OCI-LY3 (cell line): Measurements from ENCODE around the gene DSCAM.

Experiments
- EZH2phosphoT487 ChIP-seq: fragments of 200-600 bp; shearing (Covaris generic); IDR thresholded peaks from 2 replicates; pipeline ENCODE4 v1.6.1; 2018; ENCODE audit warnings: antibody characterized with exemption, mixed run types, low read depth
- TF ChIP-seq, protein P1 (sequence below): fragments of 200-600, 300-600 bp; sonication (generic); IDR thresholded peaks from 2 replicates; pipeline ENCODE4 v1.5.1; 2014; ENCODE audit warnings: antibody characterized with exemption, low read length, low read depth

DNA sequence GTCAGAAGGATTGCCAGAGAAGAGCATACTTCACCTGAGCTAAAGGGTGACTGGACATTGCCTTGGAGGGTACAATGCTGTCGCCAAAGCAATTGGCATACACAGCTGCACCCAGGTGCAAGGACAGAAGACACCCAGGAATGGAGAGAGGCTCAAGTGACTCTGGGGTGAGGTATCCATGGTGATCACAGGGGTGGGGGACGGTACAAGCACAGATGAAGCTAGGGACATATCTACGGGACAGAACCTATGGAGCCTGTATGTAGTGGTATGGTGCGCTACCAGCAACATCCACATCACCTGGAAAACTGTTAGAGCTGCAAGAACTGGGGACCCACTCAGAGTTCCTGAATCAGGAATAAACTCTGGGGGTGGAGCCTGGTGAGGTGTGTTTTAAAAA is 693.6 kb downstream of the DSCAM start:
- TF ChIP-seq, protein P1, sequence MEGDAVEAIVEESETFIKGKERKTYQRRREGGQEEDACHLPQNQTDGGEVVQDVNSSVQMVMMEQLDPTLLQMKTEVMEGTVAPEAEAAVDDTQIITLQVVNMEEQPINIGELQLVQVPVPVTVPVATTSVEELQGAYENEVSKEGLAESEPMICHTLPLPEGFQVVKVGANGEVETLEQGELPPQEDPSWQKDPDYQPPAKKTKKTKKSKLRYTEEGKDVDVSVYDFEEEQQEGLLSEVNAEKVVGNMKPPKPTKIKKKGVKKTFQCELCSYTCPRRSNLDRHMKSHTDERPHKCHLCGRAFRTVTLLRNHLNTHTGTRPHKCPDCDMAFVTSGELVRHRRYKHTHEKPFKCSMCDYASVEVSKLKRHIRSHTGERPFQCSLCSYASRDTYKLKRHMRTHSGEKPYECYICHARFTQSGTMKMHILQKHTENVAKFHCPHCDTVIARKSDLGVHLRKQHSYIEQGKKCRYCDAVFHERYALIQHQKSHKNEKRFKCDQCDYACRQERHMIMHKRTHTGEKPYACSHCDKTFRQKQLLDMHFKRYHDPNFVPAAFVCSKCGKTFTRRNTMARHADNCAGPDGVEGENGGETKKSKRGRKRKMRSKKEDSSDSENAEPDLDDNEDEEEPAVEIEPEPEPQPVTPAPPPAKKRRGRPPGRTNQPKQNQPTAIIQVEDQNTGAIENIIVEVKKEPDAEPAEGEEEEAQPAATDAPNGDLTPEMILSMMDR, result no peak
- no peak for TF ChIP-seq EZH2phosphoT487
